NB4 (cell line): ENCODE data around the gene RRP7A.
A peak's percentile ranks its signal among the peaks of the same experiment; 100 is the strongest.
"Not testable (repeated sequence)": the region's sequence is repeated elsewhere in the genome, so short reads cannot be mapped to it uniquely, and the experiment has no call there.

Experiments
- DNase-seq: peaks from one replicate; pipeline ENCODE4 v3.0.0; 2010; ENCODE audit warnings: low read depth
- H3K4me3 ChIP-seq: one replicate; pipeline ENCODE4 v1.5.1; 2011; ENCODE audit warnings: mild to moderate bottlenecking, low read depth, low read length, moderate library complexity
- MYC ChIP-seq: IDR thresholded peaks from 2 replicates; pipeline ENCODE4 v1.6.1; 2011; ENCODE audit warnings: low read depth, low read length
- POLR2A ChIP-seq: IDR thresholded peaks from 2 replicates; pipeline ENCODE4 v1.6.1; 2011; ENCODE audit warnings: mild to moderate bottlenecking; ENCODE audit not compliant: insufficient read length; ENCODE audit errors: extremely low read depth
- TF ChIP-seq, protein P1 (sequence below): IDR thresholded peaks from one replicate; pipeline ENCODE4 v1.5.1; 2012; ENCODE audit warnings: low read depth, low read length
- TF ChIP-seq, protein P2 (sequence below): IDR thresholded peaks from 2 replicates; pipeline ENCODE4 v1.6.1; 2011; ENCODE audit warnings: low read depth, low read length

The RRP7A gene

DNA sequence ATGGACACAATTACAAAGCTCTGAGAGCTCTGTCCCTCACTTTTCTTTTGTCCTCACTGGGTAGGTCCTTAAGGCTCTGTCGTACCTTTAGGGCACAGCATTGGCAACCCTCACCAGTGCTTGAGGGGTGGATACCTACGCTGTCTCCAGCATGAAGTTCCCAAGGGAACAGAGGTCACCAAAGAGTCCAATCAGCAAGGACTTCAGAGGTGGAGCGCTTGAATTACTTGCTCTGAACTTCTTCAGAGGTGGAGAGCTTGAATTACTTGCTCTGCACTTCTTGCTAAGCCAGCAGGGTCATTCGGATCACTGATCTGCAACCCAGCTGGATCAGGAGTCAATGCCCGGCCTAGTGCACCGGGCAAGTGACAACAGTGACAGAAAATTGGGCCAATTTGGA is 35.1 kb downstream of the RRP7A start:
- no peak for TF ChIP-seq MYC
- no peak for DNase-seq
- no peak overlapping the region for H3K4me3 ChIP-seq

DNA sequence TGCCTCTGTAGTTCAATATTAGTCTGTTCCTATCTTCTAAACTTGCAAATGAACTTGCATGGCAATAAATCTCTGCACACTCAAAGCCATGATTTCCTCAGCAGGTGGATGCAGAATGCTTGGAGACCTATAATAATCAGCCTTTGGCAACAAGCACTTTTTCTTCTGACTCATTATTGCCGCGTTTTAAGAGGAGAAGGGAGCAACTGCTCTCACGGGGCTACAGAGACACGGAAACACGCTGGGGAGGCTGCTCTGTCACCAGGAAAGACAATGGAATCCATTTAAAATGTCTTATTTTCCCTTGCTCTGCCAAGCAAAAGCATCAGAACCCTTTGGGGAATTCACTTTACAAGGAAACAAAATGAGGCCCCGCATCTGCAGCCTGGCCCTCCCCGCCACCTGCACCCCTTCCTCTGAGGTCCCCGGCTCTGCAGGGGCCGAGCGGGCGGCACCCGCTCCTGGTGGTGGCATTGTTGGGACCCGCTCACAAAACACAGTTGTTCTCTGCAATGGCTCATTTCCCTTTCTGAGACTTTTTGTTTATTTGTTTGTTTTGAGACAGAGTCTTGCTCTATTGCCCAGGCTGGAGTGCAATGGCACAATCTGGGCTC is 35.9 kb downstream of the RRP7A start:
- H3K4me3 ChIP-seq, DNase-seq: not testable (repeated sequence)

DNA sequence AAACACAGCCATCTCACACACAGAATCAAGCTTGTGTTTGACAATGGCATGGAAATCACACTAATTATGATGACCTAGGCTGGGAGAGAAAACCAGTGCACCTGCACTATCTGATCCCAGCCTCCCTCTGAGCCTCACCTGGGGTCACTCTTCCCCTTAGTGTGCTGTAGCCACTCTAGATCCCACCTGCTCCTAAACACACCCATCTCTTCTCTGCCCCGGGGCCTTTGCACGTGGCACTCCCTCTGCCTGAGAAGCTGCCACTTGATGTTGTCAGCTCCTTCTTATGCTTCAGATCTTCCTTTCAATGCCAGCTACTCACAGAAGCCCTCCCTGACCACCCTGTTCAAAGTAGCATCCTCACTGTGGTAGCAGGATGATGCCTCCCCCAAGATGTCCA is 44.5 kb downstream of the RRP7A start:
- no peak for TF ChIP-seq MYC
- H3K4me3 ChIP-seq: no peak overlapping the region
- no peak for DNase-seq

DNA sequence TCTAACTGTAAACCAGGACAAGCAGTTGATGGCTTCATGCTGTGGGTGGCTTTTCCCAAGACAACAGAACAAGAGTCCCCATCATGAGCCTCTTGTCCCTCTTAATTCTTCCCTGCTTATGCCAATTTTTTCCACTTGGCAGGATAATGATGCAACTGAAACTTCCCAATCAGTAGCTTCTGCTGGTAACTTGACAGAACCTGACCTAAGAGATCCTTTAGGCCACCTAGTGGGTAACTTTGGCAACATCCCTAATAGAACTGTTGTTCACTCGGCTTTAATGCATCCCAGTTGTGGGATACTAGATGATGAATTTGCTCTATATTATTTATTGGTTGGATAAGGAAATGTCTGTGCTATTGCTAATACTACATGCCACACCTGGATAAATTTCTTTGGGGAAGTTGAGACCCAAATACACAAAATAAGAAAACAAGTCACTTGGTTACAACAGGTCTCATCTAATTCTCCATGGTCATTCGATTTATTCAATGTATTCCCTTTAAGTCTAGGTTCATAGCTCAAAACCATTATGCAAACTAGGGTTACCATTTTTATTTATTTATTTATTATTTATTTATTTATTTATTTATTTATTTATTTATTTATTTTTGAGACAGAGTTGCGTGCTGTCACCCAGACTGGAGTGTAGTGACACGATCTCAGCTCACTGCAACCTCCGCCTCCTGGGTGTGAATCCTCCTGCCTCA is 46.0 kb downstream of the RRP7A start:
- no peak for TF ChIP-seq POLR2A
- TF ChIP-seq MYC: no peak
- TF ChIP-seq, protein P1, sequence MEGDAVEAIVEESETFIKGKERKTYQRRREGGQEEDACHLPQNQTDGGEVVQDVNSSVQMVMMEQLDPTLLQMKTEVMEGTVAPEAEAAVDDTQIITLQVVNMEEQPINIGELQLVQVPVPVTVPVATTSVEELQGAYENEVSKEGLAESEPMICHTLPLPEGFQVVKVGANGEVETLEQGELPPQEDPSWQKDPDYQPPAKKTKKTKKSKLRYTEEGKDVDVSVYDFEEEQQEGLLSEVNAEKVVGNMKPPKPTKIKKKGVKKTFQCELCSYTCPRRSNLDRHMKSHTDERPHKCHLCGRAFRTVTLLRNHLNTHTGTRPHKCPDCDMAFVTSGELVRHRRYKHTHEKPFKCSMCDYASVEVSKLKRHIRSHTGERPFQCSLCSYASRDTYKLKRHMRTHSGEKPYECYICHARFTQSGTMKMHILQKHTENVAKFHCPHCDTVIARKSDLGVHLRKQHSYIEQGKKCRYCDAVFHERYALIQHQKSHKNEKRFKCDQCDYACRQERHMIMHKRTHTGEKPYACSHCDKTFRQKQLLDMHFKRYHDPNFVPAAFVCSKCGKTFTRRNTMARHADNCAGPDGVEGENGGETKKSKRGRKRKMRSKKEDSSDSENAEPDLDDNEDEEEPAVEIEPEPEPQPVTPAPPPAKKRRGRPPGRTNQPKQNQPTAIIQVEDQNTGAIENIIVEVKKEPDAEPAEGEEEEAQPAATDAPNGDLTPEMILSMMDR: peak; percentile 76
- TF ChIP-seq, protein P2, sequence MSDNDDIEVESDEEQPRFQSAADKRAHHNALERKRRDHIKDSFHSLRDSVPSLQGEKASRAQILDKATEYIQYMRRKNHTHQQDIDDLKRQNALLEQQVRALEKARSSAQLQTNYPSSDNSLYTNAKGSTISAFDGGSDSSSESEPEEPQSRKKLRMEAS: no peak
- DNase-seq: peak; percentile 64
- no peak overlapping the region for H3K4me3 ChIP-seq

DNA sequence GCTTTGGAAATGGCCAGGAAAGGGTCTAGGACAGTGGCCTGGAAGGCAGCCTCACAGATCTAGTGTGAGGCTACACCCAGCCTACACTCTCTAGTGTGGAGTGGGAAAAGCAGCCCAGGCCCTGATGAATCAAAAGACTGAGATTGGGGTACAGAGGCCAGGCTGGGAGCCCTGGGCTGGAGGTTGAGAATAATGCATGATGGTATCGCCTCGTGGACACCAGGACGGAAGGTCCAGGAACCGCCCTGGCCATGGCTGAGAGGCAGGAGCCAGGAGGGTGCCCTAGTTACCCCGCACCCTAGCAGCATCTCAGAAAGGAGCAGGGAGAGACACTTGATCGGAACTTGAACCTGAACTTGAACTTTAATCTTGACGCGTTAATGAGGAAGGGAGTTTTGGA is 46.9 kb downstream of the RRP7A start:
- no peak for DNase-seq
- TF ChIP-seq POLR2A: no peak
- TF ChIP-seq, protein P1: no peak
- TF ChIP-seq, protein P2: no peak
- TF ChIP-seq MYC: no peak
- H3K4me3 ChIP-seq: no peak overlapping the region

DNA sequence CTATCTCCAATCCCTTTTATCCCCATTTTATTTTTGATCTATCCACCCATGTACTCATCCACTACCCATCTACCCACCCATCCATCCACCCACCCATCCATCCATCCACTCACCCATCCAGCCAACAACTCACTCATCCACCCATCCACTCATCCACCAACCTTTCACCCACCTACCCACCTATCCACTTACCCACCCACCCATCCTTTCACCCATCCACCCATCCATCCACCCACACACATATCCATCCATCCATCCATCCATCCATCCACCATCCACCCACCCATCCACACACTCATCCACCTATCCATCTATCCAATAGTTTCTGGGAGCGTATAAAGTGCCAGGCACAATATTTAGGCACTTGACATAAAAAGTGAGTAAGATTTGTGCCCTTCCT is 48.2 kb downstream of the RRP7A start:
- H3K4me3 ChIP-seq: no peak overlapping the region
- DNase-seq: no peak
- TF ChIP-seq, protein P1: no peak
- TF ChIP-seq, protein P2: no peak
- TF ChIP-seq POLR2A: no peak
- no peak for TF ChIP-seq MYC

DNA sequence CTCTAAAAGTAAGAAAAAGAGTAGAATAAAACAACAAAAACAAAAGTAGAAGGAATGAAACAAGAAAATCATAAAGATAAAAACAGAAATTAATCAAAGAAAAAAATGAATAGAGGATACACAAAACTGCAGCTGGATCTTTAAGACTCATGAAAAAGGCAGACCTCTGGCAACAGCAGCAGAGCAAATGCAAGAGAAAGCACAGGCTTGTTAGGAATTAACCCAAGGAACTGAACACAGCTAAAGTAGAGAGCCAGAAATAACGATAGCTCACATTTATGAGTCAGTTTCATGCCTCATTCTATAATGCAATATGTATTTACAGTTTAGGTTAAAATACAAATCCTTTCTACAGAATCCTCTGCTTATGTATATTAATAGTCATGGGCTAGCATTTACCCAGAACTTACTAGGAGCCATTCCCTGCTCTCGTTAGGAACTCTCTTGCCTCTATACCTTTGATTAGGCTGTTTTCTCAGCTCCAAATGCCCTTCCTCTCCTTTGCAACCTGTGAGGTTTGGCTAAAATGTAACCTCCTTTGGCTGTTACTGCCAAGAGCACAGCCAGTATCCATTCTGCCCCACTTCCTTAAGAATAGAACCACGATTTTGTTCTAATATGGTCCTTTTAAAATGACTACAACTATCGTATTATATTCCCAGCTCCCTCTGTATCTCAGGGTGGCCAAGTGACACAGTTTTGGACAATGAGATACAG is 49.1 kb downstream of the RRP7A start:
- no peak for DNase-seq
- no peak overlapping the region for H3K4me3 ChIP-seq
- TF ChIP-seq, protein P1: no peak
- TF ChIP-seq, protein P2: no peak
- TF ChIP-seq POLR2A (no peak), MYC (no peak)
